MM.1S (cell line): Measurements from ENCODE around the gene ASCL2.

Experiments used
- DNase-seq: peaks from one replicate; pipeline ENCODE4 v3.0.0-alpha.2; 2015
- H2AFZ ChIP-seq: fragments of 300-600 bp; sonication (generic); 2 replicates; pipeline ENCODE4 v1.6.0; 2016; ENCODE audit warnings: antibody characterized with exemption, low read length
- H3F3A ChIP-seq: fragments of 300-600 bp; sonication (generic); 2 replicates; pipeline ENCODE4 v1.6.1; 2016; ENCODE audit warnings: mild to moderate bottlenecking, antibody characterized with exemption, low read length, moderate library complexity, mixed read lengths; ENCODE audit not compliant: insufficient read depth
- H3K27ac ChIP-seq: fragments of 300-600 bp; sonication (generic); 2 replicates; pipeline ENCODE4 v1.5.1; 2016; ENCODE audit warnings: mild to moderate bottlenecking, low read length
- H3K27me3 ChIP-seq: fragments of 300-600 bp; sonication (generic); replicated peaks from 2 replicates; pipeline ENCODE4 v1.6.0; 2016; ENCODE audit warnings: low read length; ENCODE audit not compliant: insufficient read depth
- H3K36me3 ChIP-seq: fragments of 300-600 bp; sonication (generic); replicated peaks from 2 replicates; pipeline ENCODE4 v1.6.1; 2016; ENCODE audit warnings: mild to moderate bottlenecking, low read length, mixed read lengths; ENCODE audit not compliant: insufficient read depth
- H3K4me1 ChIP-seq: fragments of 300-600 bp; sonication (generic); 2 replicates; pipeline ENCODE4 v1.6.1; 2016; ENCODE audit warnings: low read length, mixed read lengths
- H3K4me2 ChIP-seq: fragments of 300-600 bp; sonication (generic); 2 replicates; pipeline ENCODE4 v1.6.0; 2016; ENCODE audit warnings: low read depth, low read length
- H3K4me3 ChIP-seq: fragments of 300-600 bp; sonication (generic); 2 replicates; pipeline ENCODE4 v1.5.1; 2016; ENCODE audit warnings: low read length, mixed read lengths
- H3K79me2 ChIP-seq: fragments of 300-600 bp; sonication (generic); 2 replicates; pipeline ENCODE4 v1.6.1; 2016; ENCODE audit warnings: mixed run types, low read length, mixed read lengths
- H3K9ac ChIP-seq: fragments of 300-600 bp; sonication (generic); 2 replicates; pipeline ENCODE4 v1.6.1; 2016; ENCODE audit warnings: low read length, mixed read lengths
- H3K9me2 ChIP-seq: fragments of 300-600 bp; sonication (generic); replicated peaks from 2 replicates; pipeline ENCODE4 v1.6.1; 2016; ENCODE audit warnings: mild to moderate bottlenecking, low read length, mixed read lengths; ENCODE audit not compliant: insufficient read depth
- H3K9me3 ChIP-seq: fragments of 300-600 bp; sonication (generic); replicated peaks from 2 replicates; pipeline ENCODE4 v1.6.1; 2016; ENCODE audit warnings: mild to moderate bottlenecking, low read length, mixed read lengths; ENCODE audit not compliant: insufficient read depth
- H4K20me1 ChIP-seq: fragments of 300-600 bp; sonication (generic); 2 replicates; pipeline ENCODE4 v1.6.1; 2016; ENCODE audit warnings: mild to moderate bottlenecking, low read length, moderate library complexity, mixed read lengths; ENCODE audit not compliant: insufficient read depth
- CTCF ChIP-seq: fragments of 300-600 bp; sonication (generic); IDR thresholded peaks from 2 replicates; pipeline ENCODE4 v1.5.1; 2016; ENCODE audit warnings: antibody characterized with exemption, low read length, mixed read lengths
- EZH2 ChIP-seq: fragments of 300-600 bp; sonication (generic); optimal IDR thresholded peaks from 2 replicates; pipeline ENCODE3; 2017; ENCODE audit warnings: low read depth, mild to moderate bottlenecking, antibody characterized with exemption, low read length, mixed read lengths
- EZH2phosphoT487 ChIP-seq: fragments of 300-600 bp; sonication (generic); IDR thresholded peaks from 2 replicates; pipeline ENCODE4 v1.6.1; 2018; ENCODE audit warnings: antibody characterized with exemption, low read length

Gene ASCL2

GRCh38 chr11:2293984-2294925, 23.9 kb upstream of the ASCL2 start:
- no peak overlapping the region for H3K4me3 ChIP-seq
- no peak overlapping the region for H2AFZ ChIP-seq
- H3K9ac ChIP-seq: no peak overlapping the region
- H3K9me3 ChIP-seq: no peaks in the 10 kb centered on the region
- H3K79me2 ChIP-seq: no peaks in the 10 kb centered on the region
- peaks cover 85% of the 10 kb centered on the region for H3K27me3 ChIP-seq
- TF ChIP-seq EZH2 (no peak), EZH2phosphoT487 (no peak), CTCF (no peak)
- H3K4me2 ChIP-seq: no peak overlapping the region
- no peaks in the 10 kb centered on the region for H3K36me3 ChIP-seq
- no peak for DNase-seq
- no peaks in the 10 kb centered on the region for H3F3A ChIP-seq
- H3K4me1 ChIP-seq: no peaks in the 10 kb centered on the region
- no peaks in the 10 kb centered on the region for H4K20me1 ChIP-seq
- no peak overlapping the region for H3K27ac ChIP-seq
- H3K9me2 ChIP-seq: no peaks in the 10 kb centered on the region

GRCh38 chr11:2293531-2293971, 23.2 kb upstream of the ASCL2 start:
- Histone ChIP-seq H3K36me3 (no peaks in the 10 kb centered on the region), H3K79me2 (no peaks in the 10 kb centered on the region), H2AFZ (no peak overlapping the region), H3K27me3 (peaks cover 84% of the 10 kb centered on the region), H3K9ac (no peak overlapping the region), H4K20me1 (no peaks in the 10 kb centered on the region), H3K27ac (no peak overlapping the region), H3K4me2 (no peak overlapping the region), H3F3A (no peaks in the 10 kb centered on the region), H3K4me1 (no peaks in the 10 kb centered on the region), H3K9me2 (no peaks in the 10 kb centered on the region), H3K4me3 (no peak overlapping the region), H3K9me3 (no peaks in the 10 kb centered on the region)
- DNase-seq: no peak
- no peak for TF ChIP-seq CTCF
- TF ChIP-seq EZH2: peak; percentile 25

- H3K9me2 ChIP-seq: no peaks in the 10 kb centered on the region
- no peak overlapping the region for H3K27ac ChIP-seq
- DNase-seq: no peak
- no peak overlapping the region for H2AFZ ChIP-seq
- H3F3A ChIP-seq: no peaks in the 10 kb centered on the region
- no peaks in the 10 kb centered on the region for H3K79me2 ChIP-seq
- H3K4me1 ChIP-seq: no peaks in the 10 kb centered on the region
- TF ChIP-seq EZH2phosphoT487 (no peak), EZH2 (no peak), CTCF (no peak)
- H3K27me3 ChIP-seq: peaks cover 78% of the 10 kb centered on the region
- no peak overlapping the region for H3K4me3 ChIP-seq
- H3K9ac ChIP-seq: no peak overlapping the region
- H4K20me1 ChIP-seq: no peaks in the 10 kb centered on the region
- no peak overlapping the region for H3K4me2 ChIP-seq
- H3K36me3 ChIP-seq: no peaks in the 10 kb centered on the region
- no peaks in the 10 kb centered on the region for H3K9me3 ChIP-seq
Measured at GRCh38 chr11:2290351-2290841, 20.0 kb upstream of the ASCL2 start.
